Measurements from ENCODE around the gene PLCXD3. TPM values are rescaled to one million over a fixed set of nuclear protein-coding genes. Genes with fewer than 3 reads are reported as not detected.

PLCXD3 gene
- total and polyA plus RNA-seq, 9 of the 15 experiments (the other 6 are each of a cell fraction or from before 2014, with no cell fraction given) = not detected

DNA sequence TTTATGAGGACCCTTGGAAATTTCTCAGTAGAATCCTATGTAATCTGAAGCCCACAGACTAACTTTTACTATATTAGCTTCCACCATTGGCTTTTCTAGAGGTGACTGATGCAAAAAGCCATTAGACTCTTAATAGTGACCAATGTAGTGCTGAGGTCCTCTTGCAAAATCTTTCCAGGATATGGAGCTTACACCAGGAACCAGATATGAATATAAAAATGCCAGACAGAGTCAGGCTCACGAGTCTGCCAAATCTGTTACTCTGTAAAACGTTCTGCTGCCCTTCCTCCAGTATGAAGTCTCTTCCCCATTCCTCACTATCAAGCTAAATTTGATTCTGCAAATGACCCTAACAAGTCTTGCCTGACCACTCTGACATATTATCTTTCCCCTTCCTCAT, 223.7 kb downstream of the PLCXD3 start:
- H3K27me3 ChIP-seq (ENCODE audit: control insufficient read depth in 2 of 2, insufficient read depth in 2 of 2, low read length in 2 of 2) = no peaks in the 10 kb centered on the region
- intact Hi-C loops (cut with micrococcal nuclease) = no loop called here
- no peaks in the 10 kb centered on the region for H3K9me1 ChIP-seq (ENCODE audit: control insufficient read depth, insufficient read depth, low read length)
- no TSS peak for BruUV-seq (replicated peaks)
- DNase-seq (ENCODE audit: extremely low read depth in 1 of 4, low spot score in 3 of 4) = no peak
- no peak overlapping the region for H3K27ac ChIP-seq (ENCODE audit: extremely low read depth, low read depth, low read length)
- no peaks in the 10 kb centered on the region for H3K4me1 ChIP-seq (replicated peaks in 1 of 2; ENCODE audit: control insufficient read depth in 2 of 2, insufficient read depth in 2 of 2, low read length in 2 of 2)
- no peaks in the 10 kb centered on the region for H3K79me2 ChIP-seq (ENCODE audit: control insufficient read depth, insufficient read depth, low read length)
- no peak for ATAC-seq
- H3K36me3 ChIP-seq (ENCODE audit: control insufficient read depth, insufficient read depth, low read length) = no peaks in the 10 kb centered on the region
- H3K9me3 ChIP-seq (replicated peaks; ENCODE audit: control insufficient read depth, insufficient read depth, low read depth, low read length) = 0 out of 2 replicates have a peak, but pooled peaks cover 1% of the 10 kb centered on the region
- no peak overlapping the region for H3K4me2 ChIP-seq (ENCODE audit: insufficient read depth, low read length)
- FAIRE-seq = no peak
- POLR2A ChIA-PET = no interaction called here
- in situ Hi-C loops (cut with MboI) = loop anchor here (10.0 kb wide), 1 partner anchor 538 kb away; no protein-coding TSS in a partner anchor
- no peak overlapping the region for H3K4me3 ChIP-seq
- no peak for TF ChIP-seq CREBBP (IDR thresholded peaks at IDR 0.05; ENCODE audit: low read depth, low read length)
- no peaks in the 10 kb centered on the region for H4K20me1 ChIP-seq (replicated peaks; ENCODE audit: control insufficient read depth, insufficient read depth, low read length)
- H3K9ac ChIP-seq (ENCODE audit: insufficient read depth in 1 of 2, low read depth in 2 of 2, low read length in 2 of 2) = no peak overlapping the region
- CTCF ChIA-PET (ENCODE audit: low intra/inter-chr PET ratio) = no interaction called here
- WGBS (ENCODE audit: insufficient coverage, low coverage, missing lambda C conversion rate) = 0% methylated on average over 2 of the region's 2 CpGs
- no peak overlapping the region for H2AFZ ChIP-seq (ENCODE audit: low read depth, low read length)

DNA sequence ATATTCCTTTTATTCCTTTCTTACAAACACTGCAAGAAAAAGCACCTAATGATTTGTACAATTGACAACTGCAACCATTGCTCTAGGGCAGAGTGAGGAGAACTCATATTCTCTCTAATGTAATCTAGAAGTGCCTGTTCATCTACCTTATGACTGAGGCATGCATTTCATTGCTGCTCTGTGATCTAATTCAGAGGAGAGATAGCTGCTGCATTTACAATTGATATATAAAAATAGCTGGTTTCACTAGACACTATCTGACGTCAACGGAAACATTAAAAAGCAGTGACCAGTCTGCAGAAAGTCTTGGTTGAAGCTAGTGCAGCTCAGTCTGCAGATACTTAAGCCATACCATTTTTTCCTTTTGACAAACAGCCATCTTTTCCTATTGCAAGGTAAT, 224.2 kb downstream of the PLCXD3 start:
- WGBS (ENCODE audit: insufficient coverage, low coverage, missing lambda C conversion rate) = 0% methylated on average over 2 of the region's 2 CpGs
- TF ChIP-seq ZNF3 (CRISPR knock-in tag; IDR thresholded peaks at IDR 0.05) (no peak), NFYB (IDR thresholded peaks at IDR 0.05; ENCODE audit: extremely low read depth, insufficient read length) (no peak), MBD1 (CRISPR knock-in tag; IDR thresholded peaks at IDR 0.05) (no peak), PHB2 (IDR thresholded peaks at IDR 0.05; ENCODE audit: low read depth) (no peak), ZFP30 (CRISPR knock-in tag; IDR thresholded peaks at IDR 0.05; ENCODE audit: borderline replicate concordance) (no peak), ILK (tag; IDR thresholded peaks at IDR 0.05; ENCODE audit: borderline replicate concordance, low read depth) (no peak), SIN3A (IDR thresholded peaks at IDR 0.05; ENCODE audit: borderline replicate concordance in 2 of 2, control insufficient read depth in 1 of 2, low read depth in 2 of 2, low read length in 2 of 2) (no peak), STAG1 (CRISPR knock-in tag; IDR thresholded peaks at IDR 0.05; ENCODE audit: borderline replicate concordance) (no peak), SNAPC5 (CRISPR knock-in tag; IDR thresholded peaks at IDR 0.05) (no peak), PHF20 (IDR thresholded peaks at IDR 0.05; ENCODE audit: partially characterized antibody) (no peak), ZNF316 (IDR thresholded peaks at IDR 0.05) (no peak), ADNP (tag; IDR thresholded peaks at IDR 0.05) (no peak), BRF2 (IDR thresholded peaks at IDR 0.05; ENCODE audit: borderline replicate concordance, insufficient read depth, insufficient read length) (no peak)

More for the DNA sequence above, 224.2 kb downstream of the PLCXD3 start:
- intact Hi-C loops (cut with micrococcal nuclease) = no loop called here
- no peaks in the 10 kb centered on the region for H3K79me2 ChIP-seq (ENCODE audit: control insufficient read depth, insufficient read depth, low read length)
- H3K27ac ChIP-seq (ENCODE audit: extremely low read depth, low read depth, low read length) = no peak overlapping the region
- no peak overlapping the region for H3K9ac ChIP-seq (ENCODE audit: insufficient read depth in 1 of 2, low read depth in 2 of 2, low read length in 2 of 2)
- H4K20me1 ChIP-seq (replicated peaks; ENCODE audit: control insufficient read depth, insufficient read depth, low read length) = no peaks in the 10 kb centered on the region
- DNase-seq (ENCODE audit: extremely low read depth in 1 of 4, low spot score in 3 of 4) (no peak), ATAC-seq (no peak), FAIRE-seq (no peak)
- H3K4me2 ChIP-seq (ENCODE audit: insufficient read depth, low read length) = no peak overlapping the region
- ChIA-PET POLR2A (no interaction called here), CTCF (ENCODE audit: low intra/inter-chr PET ratio) (no interaction called here)
- H3K9me3 ChIP-seq (replicated peaks; ENCODE audit: control insufficient read depth, insufficient read depth, low read depth, low read length) = 0 out of 2 replicates have a peak, but pooled peaks cover 1% of the 10 kb centered on the region
- BruUV-seq (replicated peaks) = no TSS peak
- H3K4me3 ChIP-seq = no peak overlapping the region
- no peaks in the 10 kb centered on the region for H3K9me1 ChIP-seq (ENCODE audit: control insufficient read depth, insufficient read depth, low read length)
- H3K36me3 ChIP-seq (ENCODE audit: control insufficient read depth, insufficient read depth, low read length) = no peaks in the 10 kb centered on the region
- in situ Hi-C loops (cut with MboI) = loop anchor here (10.0 kb wide), 1 partner anchor 539 kb away; no protein-coding TSS in a partner anchor
- H2AFZ ChIP-seq (ENCODE audit: low read depth, low read length) = no peak overlapping the region
- H3K27me3 ChIP-seq (ENCODE audit: control insufficient read depth in 2 of 2, insufficient read depth in 2 of 2, low read length in 2 of 2) = no peaks in the 10 kb centered on the region
- H3K4me1 ChIP-seq (replicated peaks in 1 of 2; ENCODE audit: control insufficient read depth in 2 of 2, insufficient read depth in 2 of 2, low read length in 2 of 2) = no peaks in the 10 kb centered on the region

Data from K562 (cell line).